ENCODE measurements around the gene SGO2.

The SGO2 gene, protein sequence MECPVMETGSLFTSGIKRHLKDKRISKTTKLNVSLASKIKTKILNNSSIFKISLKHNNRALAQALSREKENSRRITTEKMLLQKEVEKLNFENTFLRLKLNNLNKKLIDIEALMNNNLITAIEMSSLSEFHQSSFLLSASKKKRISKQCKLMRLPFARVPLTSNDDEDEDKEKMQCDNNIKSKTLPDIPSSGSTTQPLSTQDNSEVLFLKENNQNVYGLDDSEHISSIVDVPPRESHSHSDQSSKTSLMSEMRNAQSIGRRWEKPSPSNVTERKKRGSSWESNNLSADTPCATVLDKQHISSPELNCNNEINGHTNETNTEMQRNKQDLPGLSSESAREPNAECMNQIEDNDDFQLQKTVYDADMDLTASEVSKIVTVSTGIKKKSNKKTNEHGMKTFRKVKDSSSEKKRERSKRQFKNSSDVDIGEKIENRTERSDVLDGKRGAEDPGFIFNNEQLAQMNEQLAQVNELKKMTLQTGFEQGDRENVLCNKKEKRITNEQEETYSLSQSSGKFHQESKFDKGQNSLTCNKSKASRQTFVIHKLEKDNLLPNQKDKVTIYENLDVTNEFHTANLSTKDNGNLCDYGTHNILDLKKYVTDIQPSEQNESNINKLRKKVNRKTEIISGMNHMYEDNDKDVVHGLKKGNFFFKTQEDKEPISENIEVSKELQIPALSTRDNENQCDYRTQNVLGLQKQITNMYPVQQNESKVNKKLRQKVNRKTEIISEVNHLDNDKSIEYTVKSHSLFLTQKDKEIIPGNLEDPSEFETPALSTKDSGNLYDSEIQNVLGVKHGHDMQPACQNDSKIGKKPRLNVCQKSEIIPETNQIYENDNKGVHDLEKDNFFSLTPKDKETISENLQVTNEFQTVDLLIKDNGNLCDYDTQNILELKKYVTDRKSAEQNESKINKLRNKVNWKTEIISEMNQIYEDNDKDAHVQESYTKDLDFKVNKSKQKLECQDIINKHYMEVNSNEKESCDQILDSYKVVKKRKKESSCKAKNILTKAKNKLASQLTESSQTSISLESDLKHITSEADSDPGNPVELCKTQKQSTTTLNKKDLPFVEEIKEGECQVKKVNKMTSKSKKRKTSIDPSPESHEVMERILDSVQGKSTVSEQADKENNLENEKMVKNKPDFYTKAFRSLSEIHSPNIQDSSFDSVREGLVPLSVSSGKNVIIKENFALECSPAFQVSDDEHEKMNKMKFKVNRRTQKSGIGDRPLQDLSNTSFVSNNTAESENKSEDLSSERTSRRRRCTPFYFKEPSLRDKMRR

GRCh38 chr2:200525882-200526651, at the start of gene SGO2:
SGO2 (plus strand) TSS chr2:200526207; CDS start chr2:200532976, 6,769 bp downstream.
- Histone ChIP-seq H3K27ac (0 out of 2 replicates have a peak within 1 kb of the TSS, but pooled peaks have one; percentile 12), H3K4me3 (peak within 1 kb of the TSS; percentile 98), H3K9ac (ENCODE audit: insufficient read length) (peak within 1 kb of the TSS; percentile 92), H3K36me3 (ENCODE audit: insufficient read depth, low read length) (no peaks in the 10 kb centered on the region), H3K9me3 (ENCODE audit: low read depth, low read length) (no peaks in the 10 kb centered on the region)
- DNase-seq (ENCODE audit: low read depth, low spot score), result peak; percentile 60
- TF ChIP-seq EZH2 (IDR thresholded peaks at IDR 0.05) (no peak), POLR2AphosphoS5 (IDR thresholded peaks at IDR 0.05; ENCODE audit: borderline replicate concordance, low read depth, low read length) (peak; percentile 85)

GRCh38 chr2:200476836-200477235, 49.2 kb upstream of the SGO2 start:
- TF ChIP-seq EZH2 (IDR thresholded peaks at IDR 0.05) (no peak), FOXP2 (optimal IDR thresholded peaks at IDR 0.05; ENCODE audit: control extremely low read depth, extremely low read length, insufficient read depth) (no peak), POLR2AphosphoS5 (IDR thresholded peaks at IDR 0.05; ENCODE audit: borderline replicate concordance, low read depth, low read length) (no peak)
- no peak overlapping the region for H3K27ac ChIP-seq
- no peaks in the 10 kb centered on the region for H3K36me3 ChIP-seq (ENCODE audit: insufficient read depth, low read length)
- no peak overlapping the region for H3K4me3 ChIP-seq
- DNase-seq (ENCODE audit: low read depth, low spot score), result no peak
- H3K9me3 ChIP-seq (ENCODE audit: low read depth, low read length), result no peaks in the 10 kb centered on the region
- no peak overlapping the region for H3K9ac ChIP-seq (ENCODE audit: insufficient read length)

GRCh38 chr2:200477667-200478131, 48.3 kb upstream of the SGO2 start:
- DNase-seq (ENCODE audit: low read depth, low spot score), result no peak
- Histone ChIP-seq H3K9me3 (ENCODE audit: low read depth, low read length) (no peaks in the 10 kb centered on the region), H3K36me3 (ENCODE audit: insufficient read depth, low read length) (no peaks in the 10 kb centered on the region), H3K4me3 (no peak overlapping the region), H3K27ac (no peak overlapping the region), H3K9ac (ENCODE audit: insufficient read length) (no peak overlapping the region)
- TF ChIP-seq FOXP2 (optimal IDR thresholded peaks at IDR 0.05; ENCODE audit: control extremely low read depth, extremely low read length, insufficient read depth) (no peak), POLR2AphosphoS5 (IDR thresholded peaks at IDR 0.05; ENCODE audit: borderline replicate concordance, low read depth, low read length) (no peak), EZH2 (IDR thresholded peaks at IDR 0.05) (no peak)

DNA sequence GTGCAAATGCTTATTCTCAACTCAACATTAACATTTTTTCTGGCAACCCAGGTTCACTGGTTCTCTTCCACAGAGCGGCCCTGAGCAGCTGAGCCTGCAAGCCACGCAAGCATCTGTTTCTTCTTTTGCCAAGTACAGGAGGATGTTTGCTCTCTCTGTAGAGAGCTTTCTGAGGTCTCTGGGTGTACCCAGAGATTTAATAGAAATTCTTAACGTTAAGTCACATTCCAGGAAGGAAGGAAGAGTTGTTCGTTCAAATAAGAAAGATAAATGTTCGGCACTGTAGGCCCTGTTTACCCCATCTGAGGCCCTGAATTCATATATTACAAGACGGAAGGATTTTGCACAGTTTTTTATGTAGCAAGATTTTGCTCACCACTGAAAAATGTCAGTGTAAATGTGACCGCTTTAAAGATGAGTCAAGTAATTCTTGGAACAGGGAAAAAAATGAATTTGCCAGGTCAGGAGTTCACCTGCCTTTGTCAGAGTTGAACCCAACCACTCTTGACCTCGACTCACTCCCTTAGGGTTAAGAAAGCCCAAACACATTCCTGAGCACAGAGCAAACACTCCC, 46.2 kb upstream of the SGO2 start:
- no peak for DNase-seq (ENCODE audit: low read depth, low spot score)
- Histone ChIP-seq H3K9ac (ENCODE audit: insufficient read length) (no peak overlapping the region), H3K9me3 (ENCODE audit: low read depth, low read length) (no peaks in the 10 kb centered on the region), H3K4me3 (no peak overlapping the region), H3K27ac (no peak overlapping the region), H3K36me3 (ENCODE audit: insufficient read depth, low read length) (no peaks in the 10 kb centered on the region)
- no peak for TF ChIP-seq POLR2AphosphoS5 (IDR thresholded peaks at IDR 0.05; ENCODE audit: borderline replicate concordance, low read depth, low read length)
- no peak for TF ChIP-seq FOXP2 (optimal IDR thresholded peaks at IDR 0.05; ENCODE audit: control extremely low read depth, extremely low read length, insufficient read depth)
- TF ChIP-seq EZH2 (IDR thresholded peaks at IDR 0.05), result no peak

GRCh38 chr2:200482194-200482593, 43.8 kb upstream of the SGO2 start:
- Histone ChIP-seq H3K4me3 (no peak overlapping the region), H3K9me3 (ENCODE audit: low read depth, low read length) (no peaks in the 10 kb centered on the region), H3K27ac (no peak overlapping the region), H3K9ac (ENCODE audit: insufficient read length) (no peak overlapping the region), H3K36me3 (ENCODE audit: insufficient read depth, low read length) (no peaks in the 10 kb centered on the region)
- DNase-seq (ENCODE audit: low read depth, low spot score), result no peak
- no peak for TF ChIP-seq POLR2AphosphoS5 (IDR thresholded peaks at IDR 0.05; ENCODE audit: borderline replicate concordance, low read depth, low read length)
- no peak for TF ChIP-seq EZH2 (IDR thresholded peaks at IDR 0.05)
- TF ChIP-seq FOXP2 (optimal IDR thresholded peaks at IDR 0.05; ENCODE audit: control extremely low read depth, extremely low read length, insufficient read depth), result no peak

- no peak for DNase-seq (ENCODE audit: low read depth, low spot score)
- no peaks in the 10 kb centered on the region for H3K36me3 ChIP-seq (ENCODE audit: insufficient read depth, low read length)
- no peak for TF ChIP-seq EZH2 (IDR thresholded peaks at IDR 0.05)
- no peak for TF ChIP-seq POLR2AphosphoS5 (IDR thresholded peaks at IDR 0.05; ENCODE audit: borderline replicate concordance, low read depth, low read length)
- no peak for TF ChIP-seq FOXP2 (optimal IDR thresholded peaks at IDR 0.05; ENCODE audit: control extremely low read depth, extremely low read length, insufficient read depth)
These were observed 42.2 kb upstream of the SGO2 start for GRCh38 chr2:200483729-200484198.

DNA sequence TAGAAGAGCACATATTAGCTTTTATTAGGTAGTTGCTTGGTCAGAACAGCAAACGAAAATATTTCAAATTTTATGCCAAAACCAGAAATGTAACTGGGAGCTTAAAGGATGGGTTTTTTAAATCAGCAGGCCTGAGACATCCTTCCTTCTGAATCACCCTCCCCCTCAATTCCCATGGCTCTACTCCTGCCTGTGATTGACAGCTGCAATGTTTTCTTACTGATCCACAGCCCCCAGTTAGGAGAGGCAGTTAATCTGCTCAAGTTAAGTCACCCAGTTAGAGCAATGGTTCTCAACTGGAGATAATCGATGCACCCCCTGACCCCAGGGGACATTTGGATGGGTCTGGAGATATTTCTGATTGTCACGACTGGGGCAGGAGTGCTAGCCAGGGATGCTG, 41.1 kb upstream of the SGO2 start:
- no peaks in the 10 kb centered on the region for H3K9me3 ChIP-seq (ENCODE audit: low read depth, low read length)
- no peak overlapping the region for H3K9ac ChIP-seq (ENCODE audit: insufficient read length)
- DNase-seq (ENCODE audit: low read depth, low spot score), result no peak
- TF ChIP-seq EZH2 (IDR thresholded peaks at IDR 0.05) (no peak), FOXP2 (optimal IDR thresholded peaks at IDR 0.05; ENCODE audit: control extremely low read depth, extremely low read length, insufficient read depth) (no peak), POLR2AphosphoS5 (IDR thresholded peaks at IDR 0.05; ENCODE audit: borderline replicate concordance, low read depth, low read length) (no peak)
- H3K27ac ChIP-seq, result no peak overlapping the region
- H3K36me3 ChIP-seq (ENCODE audit: insufficient read depth, low read length), result peaks cover 6% of the 10 kb centered on the region
- no peak overlapping the region for H3K4me3 ChIP-seq

More at GRCh38 chr2:200483729-200484198, 42.2 kb upstream of the SGO2 start:
- no peak overlapping the region for H3K27ac ChIP-seq
- no peaks in the 10 kb centered on the region for H3K9me3 ChIP-seq (ENCODE audit: low read depth, low read length)
- H3K9ac ChIP-seq (ENCODE audit: insufficient read length), result no peak overlapping the region
- no peak overlapping the region for H3K4me3 ChIP-seq

All from SK-N-MC (cell line).